ENCODE results near the gene BRD7.

BRD7 gene

GRCh38 chr16:50296807-50297206, 72.0 kb downstream of the BRD7 start:
- no peak for DNase-seq (ENCODE audit: low read depth, low spot score)
- Histone ChIP-seq H3K4me1 (ENCODE audit: insufficient read depth, insufficient read length) (peaks cover 14% of the 10 kb centered on the region), H3K9me3 (ENCODE audit: insufficient read depth, low read length) (no peaks in the 10 kb centered on the region), H3K4me3 (ENCODE audit: insufficient read length, low read depth) (no peak overlapping the region), H3K9ac (ENCODE audit: insufficient read length, low read depth) (no peak overlapping the region), H3K27me3 (ENCODE audit: insufficient read depth, insufficient read length) (no peaks in the 10 kb centered on the region), H3K36me3 (ENCODE audit: insufficient read depth, insufficient read length, low read length) (peaks cover 64% of the 10 kb centered on the region)
- TF ChIP-seq ZNF274 (IDR thresholded peaks at IDR 0.05; ENCODE audit: low read depth, low read length) (no peak), SUZ12 (IDR thresholded peaks at IDR 0.05; ENCODE audit: extremely low read depth, insufficient read depth, insufficient read length) (no peak), YY1 (IDR thresholded peaks at IDR 0.05; ENCODE audit: insufficient read depth, insufficient read length) (no peak)

DNA sequence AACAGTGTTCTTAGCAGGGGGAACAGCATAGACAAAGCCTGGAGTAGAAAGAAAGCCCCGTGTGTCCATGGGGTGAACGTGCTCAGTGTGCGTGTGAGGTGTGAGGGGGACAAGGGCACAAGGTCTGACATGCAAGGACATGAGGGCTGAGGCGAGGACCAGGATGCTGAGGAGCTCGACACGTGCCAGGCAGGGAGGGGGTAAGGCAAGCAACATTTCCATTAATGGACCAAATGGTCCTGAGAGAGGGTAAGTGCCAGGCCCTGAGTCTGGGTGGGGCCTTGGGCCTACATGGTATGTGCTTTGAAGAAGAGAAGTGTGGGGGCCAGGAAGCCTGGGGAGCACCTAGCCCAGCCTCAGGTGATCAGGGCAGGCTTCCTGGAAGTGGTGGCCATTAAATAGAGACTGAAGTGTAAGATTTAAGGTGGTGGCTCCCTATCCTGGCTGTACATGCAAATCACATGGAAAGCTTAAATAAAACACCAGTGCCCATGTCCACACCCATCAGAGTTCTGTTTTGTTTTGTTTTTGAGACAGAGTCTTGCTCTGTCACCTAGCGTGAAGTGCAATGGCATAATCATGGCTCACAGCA, 73.2 kb downstream of the BRD7 start:
- peaks cover 66% of the 10 kb centered on the region for H3K36me3 ChIP-seq (ENCODE audit: insufficient read depth, insufficient read length, low read length)

DNA sequence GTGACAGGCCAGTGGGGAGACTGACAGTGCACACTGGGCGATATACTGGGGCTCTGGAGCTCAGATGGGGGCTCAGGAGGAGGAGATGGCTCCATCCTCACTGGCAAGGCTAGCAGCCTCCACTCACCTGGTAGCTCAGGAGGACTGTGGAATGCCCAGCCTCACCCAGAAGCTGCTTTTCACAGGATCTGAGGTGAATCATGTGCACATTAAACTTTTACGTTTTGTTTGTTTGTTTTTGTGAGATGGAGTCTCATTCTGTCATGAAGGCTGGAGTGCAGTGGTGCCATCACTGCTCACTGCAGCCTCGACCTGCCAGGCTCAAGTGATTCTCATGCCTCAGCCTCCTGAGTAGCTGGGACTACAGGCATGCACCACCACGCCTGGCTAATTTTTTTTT, 73.8 kb downstream of the BRD7 start:
- TF ChIP-seq ZNF274 (IDR thresholded peaks at IDR 0.05; ENCODE audit: low read depth, low read length) (no peak), YY1 (IDR thresholded peaks at IDR 0.05; ENCODE audit: insufficient read depth, insufficient read length) (no peak), SUZ12 (IDR thresholded peaks at IDR 0.05; ENCODE audit: extremely low read depth, insufficient read depth, insufficient read length) (no peak)
- no peak overlapping the region for H3K9ac ChIP-seq (ENCODE audit: insufficient read length, low read depth)
- H3K4me1 ChIP-seq (ENCODE audit: insufficient read depth, insufficient read length): peaks cover 14% of the 10 kb centered on the region
- H3K27me3 ChIP-seq (ENCODE audit: insufficient read depth, insufficient read length): no peaks in the 10 kb centered on the region
- peaks cover 73% of the 10 kb centered on the region for H3K36me3 ChIP-seq (ENCODE audit: insufficient read depth, insufficient read length, low read length)
- DNase-seq (ENCODE audit: low read depth, low spot score): no peak
- no peaks in the 10 kb centered on the region for H3K9me3 ChIP-seq (ENCODE audit: insufficient read depth, low read length)
- H3K4me3 ChIP-seq (ENCODE audit: insufficient read length, low read depth): no peak overlapping the region

More for the DNA sequence above, 73.2 kb downstream of the BRD7 start:
- H3K4me1 ChIP-seq (ENCODE audit: insufficient read depth, insufficient read length): peaks cover 14% of the 10 kb centered on the region
- H3K9me3 ChIP-seq (ENCODE audit: insufficient read depth, low read length): no peaks in the 10 kb centered on the region
- DNase-seq (ENCODE audit: low read depth, low spot score): no peak
- no peak overlapping the region for H3K9ac ChIP-seq (ENCODE audit: insufficient read length, low read depth)
- TF ChIP-seq YY1 (IDR thresholded peaks at IDR 0.05; ENCODE audit: insufficient read depth, insufficient read length): no peak
- TF ChIP-seq ZNF274 (IDR thresholded peaks at IDR 0.05; ENCODE audit: low read depth, low read length): no peak
- no peak for TF ChIP-seq SUZ12 (IDR thresholded peaks at IDR 0.05; ENCODE audit: extremely low read depth, insufficient read depth, insufficient read length)
- H3K4me3 ChIP-seq (ENCODE audit: insufficient read length, low read depth): no peak overlapping the region
- no peaks in the 10 kb centered on the region for H3K27me3 ChIP-seq (ENCODE audit: insufficient read depth, insufficient read length)

DNA sequence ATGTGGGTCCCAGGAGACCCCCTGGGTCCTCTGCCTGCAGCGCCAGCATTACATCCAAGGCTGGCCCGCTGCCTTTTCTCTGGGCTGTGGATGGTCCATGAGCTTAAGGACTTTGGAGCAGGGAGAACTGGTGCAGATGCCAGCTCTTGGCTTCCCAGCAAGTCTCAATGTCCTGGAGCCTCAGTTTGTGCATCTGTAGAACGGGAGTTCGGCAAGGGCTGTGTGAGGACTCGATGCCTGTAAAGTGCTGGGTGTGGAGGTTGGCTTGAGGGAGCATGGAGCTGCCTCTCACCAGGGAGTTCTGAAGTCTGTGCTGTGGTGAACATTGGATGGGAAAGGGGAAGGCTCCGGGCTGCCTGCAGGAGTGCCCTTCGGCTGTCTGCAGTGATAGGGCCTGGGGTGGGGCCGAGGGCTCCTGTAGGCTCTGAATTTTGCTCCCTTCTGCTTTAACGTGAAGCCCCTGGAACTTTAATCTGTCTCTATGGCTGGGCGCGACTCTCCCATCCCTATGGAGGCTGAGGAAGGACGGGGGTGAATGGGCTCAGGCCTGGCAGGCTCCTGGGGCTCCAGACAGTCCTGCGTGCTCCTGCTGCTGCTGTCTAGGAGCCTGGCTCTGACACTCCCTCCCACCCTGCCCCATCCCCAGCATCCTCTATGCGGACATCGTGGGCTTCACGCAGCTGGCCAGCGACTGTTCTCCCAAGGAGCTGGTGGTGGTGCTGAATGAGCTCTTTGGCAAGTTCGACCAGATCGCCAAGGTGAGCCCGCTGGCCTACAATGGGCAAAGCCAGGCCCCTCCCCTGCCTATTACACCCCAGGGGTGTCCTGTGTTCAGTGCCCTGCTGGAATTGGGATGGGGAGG, 74.6 kb downstream of the BRD7 start:
- no peak overlapping the region for H3K9ac ChIP-seq (ENCODE audit: insufficient read length, low read depth)
- peaks cover 9% of the 10 kb centered on the region for H3K4me1 ChIP-seq (ENCODE audit: insufficient read depth, insufficient read length)
- H3K27me3 ChIP-seq (ENCODE audit: insufficient read depth, insufficient read length): no peaks in the 10 kb centered on the region
- no peak overlapping the region for H3K4me3 ChIP-seq (ENCODE audit: insufficient read length, low read depth)
- H3K36me3 ChIP-seq (ENCODE audit: insufficient read depth, insufficient read length, low read length): peaks cover 73% of the 10 kb centered on the region
- no peak for TF ChIP-seq SUZ12 (IDR thresholded peaks at IDR 0.05; ENCODE audit: extremely low read depth, insufficient read depth, insufficient read length)
- no peak for TF ChIP-seq ZNF274 (IDR thresholded peaks at IDR 0.05; ENCODE audit: low read depth, low read length)
- no peak for TF ChIP-seq YY1 (IDR thresholded peaks at IDR 0.05; ENCODE audit: insufficient read depth, insufficient read length)
- DNase-seq (ENCODE audit: low read depth, low spot score): no peak
- H3K9me3 ChIP-seq (ENCODE audit: insufficient read depth, low read length): no peaks in the 10 kb centered on the region

DNA sequence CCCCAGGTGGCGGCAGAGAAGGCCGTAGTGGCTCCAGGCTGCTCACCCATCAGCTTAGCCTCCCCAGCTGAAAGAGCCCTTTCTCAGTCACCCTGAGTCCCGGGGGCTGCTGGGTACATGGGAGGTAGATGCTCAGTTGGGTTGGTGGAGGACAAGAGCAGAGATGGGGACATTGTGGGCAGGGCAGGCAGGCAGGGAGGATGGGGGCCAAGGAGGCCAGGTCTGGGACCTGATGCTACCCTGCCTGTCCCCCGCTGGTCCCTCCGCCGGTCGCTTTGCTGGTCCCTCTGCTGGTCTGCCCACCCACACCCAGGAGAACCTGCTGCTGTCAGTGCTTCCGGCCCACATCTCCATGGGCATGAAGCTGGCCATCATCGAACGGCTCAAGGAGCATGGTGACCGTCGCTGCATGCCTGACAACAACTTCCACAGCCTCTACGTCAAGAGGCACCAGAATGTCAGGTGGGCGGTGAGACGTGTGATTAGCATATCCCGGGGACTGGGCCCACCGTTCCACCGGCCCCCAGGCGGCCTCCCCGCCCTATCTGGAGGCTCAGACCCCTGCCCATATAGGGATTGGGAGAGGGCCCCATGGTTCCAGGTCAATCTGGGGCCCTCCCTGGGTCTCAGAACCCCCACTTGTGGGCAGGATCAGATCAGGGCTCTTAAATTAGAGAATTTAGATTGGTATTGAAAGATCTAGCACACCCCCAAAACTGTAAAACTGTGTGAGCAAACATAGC, 75.6 kb downstream of the BRD7 start:
- no peak overlapping the region for H3K9ac ChIP-seq (ENCODE audit: insufficient read length, low read depth)
- no peaks in the 10 kb centered on the region for H3K9me3 ChIP-seq (ENCODE audit: insufficient read depth, low read length)
- no peak overlapping the region for H3K4me3 ChIP-seq (ENCODE audit: insufficient read length, low read depth)
- peaks cover 4% of the 10 kb centered on the region for H3K4me1 ChIP-seq (ENCODE audit: insufficient read depth, insufficient read length)
- DNase-seq (ENCODE audit: low read depth, low spot score): no peak
- TF ChIP-seq YY1 (IDR thresholded peaks at IDR 0.05; ENCODE audit: insufficient read depth, insufficient read length) (no peak), SUZ12 (IDR thresholded peaks at IDR 0.05; ENCODE audit: extremely low read depth, insufficient read depth, insufficient read length) (no peak), ZNF274 (IDR thresholded peaks at IDR 0.05; ENCODE audit: low read depth, low read length) (no peak)
- no peaks in the 10 kb centered on the region for H3K27me3 ChIP-seq (ENCODE audit: insufficient read depth, insufficient read length)
- peaks cover 72% of the 10 kb centered on the region for H3K36me3 ChIP-seq (ENCODE audit: insufficient read depth, insufficient read length, low read length)

DNA sequence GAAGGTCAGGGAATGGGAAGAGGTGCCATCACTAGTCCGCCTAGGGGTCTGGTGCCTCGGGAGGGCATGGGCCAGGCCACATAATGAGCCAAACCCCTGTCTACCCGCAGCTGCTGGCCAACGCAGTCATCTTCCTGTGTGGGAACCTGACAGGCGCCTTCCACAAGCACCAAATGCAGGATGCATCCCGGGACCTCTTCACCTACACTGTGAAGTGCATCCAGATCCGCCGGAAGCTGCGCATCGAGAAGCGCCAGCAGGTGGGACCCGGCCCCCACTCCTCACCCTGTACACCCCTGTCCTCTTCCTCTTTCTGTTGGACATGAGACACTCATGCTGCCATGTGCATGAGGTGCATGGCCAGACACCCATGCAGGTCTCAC, 76.2 kb downstream of the BRD7 start:
- Histone ChIP-seq H3K9me3 (ENCODE audit: insufficient read depth, low read length) (no peaks in the 10 kb centered on the region), H3K4me3 (ENCODE audit: insufficient read length, low read depth) (no peak overlapping the region), H3K27me3 (ENCODE audit: insufficient read depth, insufficient read length) (no peaks in the 10 kb centered on the region), H3K9ac (ENCODE audit: insufficient read length, low read depth) (no peak overlapping the region), H3K4me1 (ENCODE audit: insufficient read depth, insufficient read length) (peaks cover 1% of the 10 kb centered on the region), H3K36me3 (ENCODE audit: insufficient read depth, insufficient read length, low read length) (peaks cover 78% of the 10 kb centered on the region)
- TF ChIP-seq YY1 (IDR thresholded peaks at IDR 0.05; ENCODE audit: insufficient read depth, insufficient read length) (no peak), ZNF274 (IDR thresholded peaks at IDR 0.05; ENCODE audit: low read depth, low read length) (no peak), SUZ12 (IDR thresholded peaks at IDR 0.05; ENCODE audit: extremely low read depth, insufficient read depth, insufficient read length) (no peak)
- no peak for DNase-seq (ENCODE audit: low read depth, low spot score)

Measured in NT2/D1 (cell line).